Measurements from ENCODE around the gene MASP1.

DNA sequence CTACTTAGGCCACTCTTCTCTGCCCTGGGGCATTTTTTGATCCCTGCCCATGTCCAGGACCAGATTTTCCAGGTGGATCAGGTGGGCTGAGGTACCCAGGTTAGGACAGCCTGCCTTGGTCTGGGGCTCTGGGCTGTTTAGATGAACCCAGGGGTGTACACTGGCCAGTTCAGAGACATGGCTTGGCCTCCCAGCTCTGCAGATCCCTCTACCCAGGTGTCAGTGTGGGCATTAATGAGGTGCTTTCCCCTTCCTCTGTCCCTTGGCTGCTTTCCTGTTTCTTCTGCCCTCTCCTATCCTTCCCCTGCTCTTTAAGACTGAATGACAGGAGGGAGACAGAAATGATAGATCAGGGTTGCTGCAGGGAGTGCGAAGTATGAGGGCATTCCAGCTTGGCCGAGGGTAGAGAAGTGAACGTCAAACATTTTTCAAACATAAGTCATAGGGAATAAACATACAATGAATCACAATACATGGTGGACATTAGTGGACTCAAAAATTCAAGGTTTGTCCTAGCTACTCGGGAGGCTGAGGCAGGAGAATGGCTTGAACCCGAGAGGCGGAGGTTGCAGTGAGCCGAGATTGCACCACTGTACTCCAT, 63.8 kb downstream of the MASP1 start:
- TF ChIP-seq GATA2 (IDR thresholded peaks at IDR 0.05; ENCODE audit: low read depth, low read length) (no peak), GATA3 (IDR thresholded peaks at IDR 0.05; ENCODE audit: low read depth, low read length) (no peak)

Data from SH-SY5Y (cell line).